ENCODE results near the gene FAM234B. TPM values are rescaled to one million over a fixed set of nuclear protein-coding genes. Genes with fewer than 3 reads are reported as not detected.

Gene FAM234B
- polyA plus RNA-seq, 3 donors, result 1.6 to 3.2 (median 2.0) TPM

DNA sequence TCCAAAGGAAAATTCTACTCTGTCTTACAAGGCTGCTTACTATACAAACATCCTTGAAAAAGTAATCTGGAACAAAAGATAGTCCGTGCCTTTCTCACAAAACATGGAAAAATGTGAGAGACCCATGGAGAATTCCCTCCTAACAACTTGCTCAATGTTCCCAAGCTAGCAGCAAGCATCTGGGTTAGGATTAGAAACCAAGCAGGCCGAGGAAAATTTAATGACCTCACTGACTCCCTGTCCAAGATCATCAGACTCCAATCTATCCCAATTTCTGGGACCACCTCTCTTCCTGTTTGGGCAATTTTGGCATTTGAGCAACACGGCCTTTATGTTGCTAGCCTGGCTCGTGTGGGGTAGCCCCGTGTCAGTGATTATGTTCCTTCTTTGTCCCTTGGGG is 77.4 kb downstream of the FAM234B start:
- H2AFZ ChIP-seq (ENCODE audit: insufficient read depth, low read depth, low read length, poor library complexity, severe bottlenecking), result no peak overlapping the region
- Mint-ChIP-seq H3K9me3 (no peaks in the 10 kb centered on the region), H3K36me3 (no peaks in the 10 kb centered on the region), H3K27me3 (ENCODE audit: low read depth in 3 of 3) (peaks cover 0 to 1% (median 0%) of the 10 kb centered on the region in 3 donors), H3K4me3 (no peak overlapping the region), H3K4me1 (peaks cover 4% of the 10 kb centered on the region), H3K27ac (peak overlapping the region in 1 of 7 donors; percentile 67)
- no peaks in the 10 kb centered on the region for H4K20me1 ChIP-seq (ENCODE audit: insufficient read depth, low read length)
- no peaks in the 10 kb centered on the region for H3K4me1 ChIP-seq (ENCODE audit: control insufficient read depth in 1 of 2, insufficient read depth in 2 of 2, low read length in 2 of 2)
- intact Hi-C loops (cut with micrococcal nuclease), result no loop called here
- no peaks in the 10 kb centered on the region for H3K79me2 ChIP-seq (ENCODE audit: insufficient read depth, low read length)
- WGBS (ENCODE audit: insufficient coverage), result 89% methylated on average over 5 of the region's 5 CpGs
- H3K9me3 ChIP-seq (replicated peaks in 1 of 2; ENCODE audit: control insufficient read depth in 1 of 2, insufficient read depth in 1 of 2, low read length in 2 of 2), result no peaks in the 10 kb centered on the region
- H3K4me3 ChIP-seq (replicated peaks in 1 of 3; ENCODE audit: low read depth in 2 of 3, low read length in 3 of 3), result no peak overlapping the region
- no peak overlapping the region for H3K4me2 ChIP-seq (replicated peaks; ENCODE audit: extremely low read depth, low read length, poor library complexity, severe bottlenecking)
- no peak for DNase-seq
- H3K27me3 ChIP-seq (ENCODE audit: control insufficient read depth in 2 of 2, insufficient read depth in 2 of 2, low read length in 2 of 2), result no peaks in the 10 kb centered on the region
- H3K9ac ChIP-seq (ENCODE audit: insufficient read depth, low read length, poor library complexity, severe bottlenecking), result no peak overlapping the region
- TF ChIP-seq, protein P1, sequence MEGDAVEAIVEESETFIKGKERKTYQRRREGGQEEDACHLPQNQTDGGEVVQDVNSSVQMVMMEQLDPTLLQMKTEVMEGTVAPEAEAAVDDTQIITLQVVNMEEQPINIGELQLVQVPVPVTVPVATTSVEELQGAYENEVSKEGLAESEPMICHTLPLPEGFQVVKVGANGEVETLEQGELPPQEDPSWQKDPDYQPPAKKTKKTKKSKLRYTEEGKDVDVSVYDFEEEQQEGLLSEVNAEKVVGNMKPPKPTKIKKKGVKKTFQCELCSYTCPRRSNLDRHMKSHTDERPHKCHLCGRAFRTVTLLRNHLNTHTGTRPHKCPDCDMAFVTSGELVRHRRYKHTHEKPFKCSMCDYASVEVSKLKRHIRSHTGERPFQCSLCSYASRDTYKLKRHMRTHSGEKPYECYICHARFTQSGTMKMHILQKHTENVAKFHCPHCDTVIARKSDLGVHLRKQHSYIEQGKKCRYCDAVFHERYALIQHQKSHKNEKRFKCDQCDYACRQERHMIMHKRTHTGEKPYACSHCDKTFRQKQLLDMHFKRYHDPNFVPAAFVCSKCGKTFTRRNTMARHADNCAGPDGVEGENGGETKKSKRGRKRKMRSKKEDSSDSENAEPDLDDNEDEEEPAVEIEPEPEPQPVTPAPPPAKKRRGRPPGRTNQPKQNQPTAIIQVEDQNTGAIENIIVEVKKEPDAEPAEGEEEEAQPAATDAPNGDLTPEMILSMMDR (IDR thresholded peaks at IDR 0.05), result no peak
- H3K36me3 ChIP-seq (replicated peaks in 1 of 2; ENCODE audit: control insufficient read depth in 1 of 2, insufficient read depth in 2 of 2, low read length in 2 of 2), result no peaks in the 10 kb centered on the region
- no peak overlapping the region for H3K27ac ChIP-seq (ENCODE audit: low read depth in 1 of 2, low read length in 2 of 2)

DNA sequence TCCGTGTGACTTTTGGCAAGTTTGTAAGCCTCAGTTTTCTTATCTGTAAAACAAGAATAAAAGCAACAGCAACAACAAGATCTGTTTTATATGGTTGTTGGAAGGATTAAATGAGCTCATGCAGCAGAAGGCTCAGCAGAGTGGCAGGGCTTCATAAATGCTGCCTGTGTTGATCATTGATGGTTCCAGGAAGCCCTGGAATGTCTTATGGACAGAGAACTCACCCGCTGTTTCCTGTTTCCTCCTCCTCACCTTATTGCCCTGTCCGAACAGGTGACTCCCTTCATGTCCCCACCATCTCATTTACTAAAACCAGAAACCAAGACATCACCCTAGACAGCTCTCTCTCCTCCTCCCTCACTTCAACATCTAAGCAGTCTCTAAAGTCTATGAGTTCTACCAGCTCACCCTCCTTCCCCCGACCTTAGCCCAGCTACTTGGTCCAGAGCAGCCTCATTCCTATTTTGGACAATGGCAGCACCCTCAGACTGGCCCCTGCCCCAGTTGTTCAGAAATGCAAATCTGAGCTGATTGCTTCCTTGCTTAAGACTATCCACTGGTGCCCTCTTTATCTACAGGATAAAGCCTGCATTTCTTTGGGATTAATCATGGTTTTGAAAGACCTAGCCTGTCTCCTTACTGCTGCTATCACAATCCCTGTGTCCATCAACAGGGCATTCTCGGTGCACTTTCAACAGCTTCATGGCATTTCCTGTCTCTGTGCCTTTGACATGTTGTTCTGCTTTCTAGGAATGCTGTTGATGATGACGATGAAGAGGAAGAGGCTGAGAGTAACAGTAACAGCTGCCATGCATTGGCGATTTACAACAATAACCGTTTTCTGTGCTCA is 80.7 kb downstream of the FAM234B start:
- Mint-ChIP-seq H3K27ac (peak overlapping the region in 2 of 7 donors; percentile 1 to 77), H3K9me3 (no peaks in the 10 kb centered on the region), H3K4me1 (peaks cover 4% of the 10 kb centered on the region), H3K27me3 (ENCODE audit: low read depth in 3 of 3) (peaks cover 0 to 1% (median 0%) of the 10 kb centered on the region in 3 donors), H3K4me3 (no peak overlapping the region), H3K36me3 (no peaks in the 10 kb centered on the region)
- Histone ChIP-seq H3K4me1 (ENCODE audit: control insufficient read depth in 1 of 2, insufficient read depth in 2 of 2, low read length in 2 of 2) (no peaks in the 10 kb centered on the region), H3K4me2 (replicated peaks; ENCODE audit: extremely low read depth, low read length, poor library complexity, severe bottlenecking) (no peak overlapping the region), H3K4me3 (replicated peaks in 1 of 3; ENCODE audit: low read depth in 2 of 3, low read length in 3 of 3) (no peak overlapping the region), H3K9me3 (replicated peaks in 1 of 2; ENCODE audit: control insufficient read depth in 1 of 2, insufficient read depth in 1 of 2, low read length in 2 of 2) (no peaks in the 10 kb centered on the region), H3K27ac (ENCODE audit: low read depth in 1 of 2, low read length in 2 of 2) (no peak overlapping the region), H2AFZ (ENCODE audit: insufficient read depth, low read depth, low read length, poor library complexity, severe bottlenecking) (no peak overlapping the region), H3K36me3 (replicated peaks in 1 of 2; ENCODE audit: control insufficient read depth in 1 of 2, insufficient read depth in 2 of 2, low read length in 2 of 2) (no peaks in the 10 kb centered on the region), H3K79me2 (ENCODE audit: insufficient read depth, low read length) (no peaks in the 10 kb centered on the region), H3K27me3 (ENCODE audit: control insufficient read depth in 2 of 2, insufficient read depth in 2 of 2, low read length in 2 of 2) (no peaks in the 10 kb centered on the region), H4K20me1 (ENCODE audit: insufficient read depth, low read length) (no peaks in the 10 kb centered on the region), H3K9ac (ENCODE audit: insufficient read depth, low read length, poor library complexity, severe bottlenecking) (no peak overlapping the region)
- intact Hi-C loops (cut with micrococcal nuclease), result no loop called here
- TF ChIP-seq, protein P1 (IDR thresholded peaks at IDR 0.05), result no peak
- peak in 2 of 3 donors; percentile 11 to 13 for DNase-seq
- WGBS (ENCODE audit: insufficient coverage), result 57% methylated on average over 5 of the region's 8 CpGs
